HG03432 (cell line): ENCODE measurements around the gene RIOK3.

Experiments used
- ATAC-seq: cut with Tn5 transposase; IDR thresholded peaks from one replicate; pipeline ENCODE4 v1.9.1; 2021; ENCODE audit warnings: mild to moderate bottlenecking, moderate library complexity; ENCODE audit not compliant: unreplicated experiment

Gene RIOK3

DNA sequence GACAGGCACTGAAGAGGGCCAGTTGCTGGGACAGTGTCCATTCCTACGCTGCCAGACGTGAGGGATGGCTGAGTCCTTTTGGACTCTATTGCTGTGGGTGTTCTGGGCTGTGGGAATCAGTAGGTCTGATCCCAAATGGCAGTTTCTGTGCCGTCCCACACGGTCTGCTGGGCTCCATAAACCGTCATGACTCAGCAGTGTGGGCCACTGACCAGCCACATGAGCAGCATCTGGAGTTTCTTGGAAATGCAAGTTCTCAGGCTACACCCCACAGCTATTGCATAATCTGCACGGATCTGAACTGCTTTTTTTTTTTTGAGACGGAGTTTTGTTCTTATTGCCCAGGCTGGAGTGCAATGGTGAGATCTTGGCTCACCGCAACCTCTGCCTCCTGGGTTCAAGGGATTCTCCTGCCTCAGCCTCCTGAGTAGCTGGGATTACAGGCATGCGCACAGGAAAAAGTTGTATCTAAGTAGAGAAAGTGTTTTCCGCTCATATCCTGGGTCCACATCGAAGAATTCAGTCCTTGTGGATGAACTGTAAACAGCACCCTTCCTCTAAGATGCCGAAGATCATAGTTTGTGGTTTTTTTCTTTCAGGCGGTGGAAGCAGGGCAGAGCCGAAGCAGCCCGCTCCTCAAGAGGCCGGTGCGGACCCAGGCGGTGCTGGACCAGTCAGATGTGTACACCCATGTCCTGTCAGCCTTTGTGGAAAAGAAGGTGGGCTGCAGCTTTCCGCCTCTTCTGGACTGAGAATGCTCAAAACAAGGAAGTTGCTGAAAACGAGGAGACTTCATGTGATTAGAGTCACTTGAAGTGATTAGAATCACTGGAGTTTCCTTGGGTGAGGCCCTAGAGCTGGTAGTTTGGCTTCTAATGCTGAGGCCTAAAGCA, 75.7 kb downstream of the RIOK3 start:
- ATAC-seq = no peak

DNA sequence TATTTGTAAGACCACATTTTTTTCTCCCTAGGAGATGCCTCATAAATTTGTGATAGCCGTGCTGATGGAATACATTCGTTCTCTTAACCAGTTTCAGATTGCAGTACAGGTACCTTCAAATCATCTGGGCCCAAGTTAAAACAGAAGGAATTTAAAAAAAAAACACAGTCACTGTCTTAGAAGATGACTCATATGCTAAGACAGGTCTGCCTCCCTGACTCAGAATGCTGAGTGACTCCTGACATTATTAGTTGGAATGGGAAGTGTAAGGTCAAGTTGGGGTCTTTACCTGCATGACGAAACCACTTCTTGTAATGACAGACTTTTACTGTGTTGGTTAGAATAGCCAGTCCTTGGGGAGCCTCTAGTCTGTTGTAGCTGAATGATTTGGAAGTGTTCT, 76.5 kb downstream of the RIOK3 start:
- ATAC-seq = no peak

DNA sequence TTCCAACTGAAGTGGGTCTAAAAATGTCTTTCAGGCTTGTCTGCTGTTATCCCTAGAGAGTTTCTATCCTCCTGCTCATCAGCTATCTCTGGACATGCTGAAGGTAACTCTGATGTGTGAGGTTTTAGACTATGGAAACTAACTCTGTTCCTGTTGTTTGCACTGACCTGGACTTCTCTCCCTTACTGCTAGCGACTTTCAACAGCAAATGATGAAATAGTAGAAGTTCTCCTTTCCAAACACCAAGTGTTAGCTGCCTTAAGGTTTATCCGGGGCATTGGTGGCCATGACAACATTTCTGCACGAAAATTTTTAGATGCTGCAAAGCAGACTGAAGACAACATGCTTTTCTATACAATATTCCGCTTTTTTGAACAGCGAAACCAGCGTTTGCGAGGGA, 77.1 kb downstream of the RIOK3 start:
- ATAC-seq = no peak

DNA sequence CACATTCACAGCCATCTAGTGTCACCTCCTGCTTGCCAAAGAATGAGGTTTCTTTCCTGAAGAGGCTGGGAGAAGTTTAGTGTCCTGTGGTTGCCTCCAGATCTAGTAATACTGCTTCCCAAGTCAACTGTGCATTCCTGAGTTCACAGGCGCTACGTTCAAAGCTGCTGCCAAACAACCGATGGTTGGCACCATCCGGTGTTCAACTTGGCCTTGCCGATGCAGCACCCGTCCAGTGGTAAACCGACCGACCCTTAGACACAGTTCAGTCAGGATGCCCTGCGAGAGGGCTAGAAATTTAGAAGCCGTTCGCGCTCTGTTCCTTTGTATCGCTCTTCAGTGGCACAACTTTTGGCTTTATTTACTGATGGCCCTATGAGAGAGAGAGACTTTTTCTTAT, 78.8 kb downstream of the RIOK3 start:
- no peak for ATAC-seq
